WTC11 (cell line): Measurements from ENCODE around the gene PEX10.

Source experiments
- CREM ChIP-seq: sonication (generic); formaldehyde crosslinking; IDR thresholded peaks from 2 replicates; pipeline ENCODE4 v1.8.1; 2022; ENCODE audit warnings: mild to moderate bottlenecking, missing genetic modification reagents, moderate library complexity
- ESRRA ChIP-seq: sonication (generic); formaldehyde crosslinking; IDR thresholded peaks from 2 replicates; pipeline ENCODE4 v1.8.1; 2022; ENCODE audit warnings: mild to moderate bottlenecking, missing genetic modification reagents, borderline replicate concordance
- JUN ChIP-seq: sonication (generic); formaldehyde crosslinking; IDR thresholded peaks from 2 replicates; pipeline ENCODE4 v1.8.0; 2023; ENCODE audit warnings: mild to moderate bottlenecking, missing genetic modification reagents
- RORB ChIP-seq: fragments of 250-450 bp; sonication (Bioruptor Pico); IDR thresholded peaks from 2 replicates; pipeline ENCODE4 v1.9.0; 2021; ENCODE audit warnings: mild to moderate bottlenecking
- TP53 ChIP-seq: sonication (generic); formaldehyde crosslinking; IDR thresholded peaks from 2 replicates; pipeline ENCODE4 v1.8.1; 2023; ENCODE audit warnings: mild to moderate bottlenecking, missing genetic modification reagents
- ZNF138 ChIP-seq: sonication (generic); formaldehyde crosslinking; conservative IDR thresholded peaks from 2 replicates; pipeline ENCODE4 v1.8.1; 2022; ENCODE audit warnings: mild to moderate bottlenecking, moderate library complexity, missing genetic modification reagents
- ZNF263 ChIP-seq: sonication (generic); formaldehyde crosslinking; IDR thresholded peaks from 2 replicates; pipeline ENCODE4 v1.8.1; 2022; ENCODE audit warnings: low read depth, mild to moderate bottlenecking, moderate library complexity, missing genetic modification reagents
- TF ChIP-seq, protein P1 (sequence below): fragments of 200-600 bp; IDR thresholded peaks from 2 replicates; pipeline ENCODE4 v1.8.0; 2022; ENCODE audit warnings: antibody characterized with exemption

DNA sequence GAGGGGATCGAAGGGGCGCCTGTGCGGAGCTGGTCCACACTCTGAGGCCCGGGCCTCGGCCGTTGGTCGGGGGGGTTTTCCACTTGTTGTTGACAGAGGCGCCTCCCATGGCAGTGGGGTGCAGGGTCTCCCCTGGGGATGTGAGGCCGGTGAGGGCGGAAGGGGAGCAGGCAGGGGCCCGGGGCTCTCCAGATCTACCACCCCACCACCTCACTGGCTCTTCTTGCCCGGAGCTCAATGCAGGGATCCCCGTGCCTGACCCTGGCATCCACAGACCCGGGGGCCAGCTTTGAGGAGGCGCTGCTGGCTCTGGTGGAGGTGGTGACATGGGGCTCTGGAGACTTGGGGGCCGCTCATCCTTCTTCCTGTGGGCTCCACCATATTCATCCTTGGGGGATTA lies 7.1 kb upstream of the PEX10 start:
- TF ChIP-seq ZNF263 (CRISPR knock-in tag), result no peak
- TF ChIP-seq RORB (CRISPR knock-in tag), result no peak
- TF ChIP-seq, protein P1, sequence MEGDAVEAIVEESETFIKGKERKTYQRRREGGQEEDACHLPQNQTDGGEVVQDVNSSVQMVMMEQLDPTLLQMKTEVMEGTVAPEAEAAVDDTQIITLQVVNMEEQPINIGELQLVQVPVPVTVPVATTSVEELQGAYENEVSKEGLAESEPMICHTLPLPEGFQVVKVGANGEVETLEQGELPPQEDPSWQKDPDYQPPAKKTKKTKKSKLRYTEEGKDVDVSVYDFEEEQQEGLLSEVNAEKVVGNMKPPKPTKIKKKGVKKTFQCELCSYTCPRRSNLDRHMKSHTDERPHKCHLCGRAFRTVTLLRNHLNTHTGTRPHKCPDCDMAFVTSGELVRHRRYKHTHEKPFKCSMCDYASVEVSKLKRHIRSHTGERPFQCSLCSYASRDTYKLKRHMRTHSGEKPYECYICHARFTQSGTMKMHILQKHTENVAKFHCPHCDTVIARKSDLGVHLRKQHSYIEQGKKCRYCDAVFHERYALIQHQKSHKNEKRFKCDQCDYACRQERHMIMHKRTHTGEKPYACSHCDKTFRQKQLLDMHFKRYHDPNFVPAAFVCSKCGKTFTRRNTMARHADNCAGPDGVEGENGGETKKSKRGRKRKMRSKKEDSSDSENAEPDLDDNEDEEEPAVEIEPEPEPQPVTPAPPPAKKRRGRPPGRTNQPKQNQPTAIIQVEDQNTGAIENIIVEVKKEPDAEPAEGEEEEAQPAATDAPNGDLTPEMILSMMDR, result no peak
- TF ChIP-seq ESRRA (CRISPR knock-in tag), result no peak
- TF ChIP-seq ZNF138 (CRISPR knock-in tag), result no peak
- no peak for TF ChIP-seq CREM (CRISPR knock-in tag)
- no peak for TF ChIP-seq JUN (CRISPR knock-in tag)
- TF ChIP-seq TP53 (CRISPR knock-in tag), result no peak
